PFSK-1 (cell line): ENCODE measurements around the gene ITGA11.

Experiments used
- FOXP2 ChIP-seq: optimal IDR thresholded peaks from 2 replicates; pipeline ENCODE3; 2011; ENCODE audit warnings: borderline replicate concordance, control low read depth, inconsistent platforms; ENCODE audit not compliant: insufficient read depth; ENCODE audit errors: extremely low read length, extremely low read depth
- POLR2AphosphoS5 ChIP-seq: IDR thresholded peaks from 2 replicates; pipeline ENCODE4 v1.6.1; 2012; ENCODE audit warnings: low read depth, mild to moderate bottlenecking, control low read depth, low read length, moderate library complexity
- REST ChIP-seq, 2 experiments: IDR thresholded peaks; 2 replicates each; pipeline versions ENCODE4 v1.6.1 to v1.8.0; 2011 to 2012; ENCODE audit warnings: low read depth in 2 of 2, low read length in 2 of 2, control low read depth in 1 of 2, inconsistent platforms in 1 of 2, mild to moderate bottlenecking in 1 of 2, moderate library complexity in 1 of 2; ENCODE audit not compliant: insufficient read depth in 1 of 2
- SIN3A ChIP-seq: IDR thresholded peaks from 2 replicates; pipeline ENCODE4 v1.6.1; 2012; ENCODE audit warnings: mild to moderate bottlenecking, low read length, moderate library complexity, borderline replicate concordance; ENCODE audit not compliant: insufficient read depth
- TAF1 ChIP-seq: IDR thresholded peaks from 2 replicates; pipeline ENCODE4 v1.6.1; 2012; ENCODE audit warnings: low read length, control low read depth, borderline replicate concordance; ENCODE audit not compliant: insufficient read depth

ITGA11 gene

GRCh38 chr15:68389936-68390817 lies 41.8 kb downstream of the ITGA11 start:
- TF ChIP-seq FOXP2 (peak; percentile 86), SIN3A (no peak), REST (IDR thresholded peaks at IDR 0.05; ENCODE audit: insufficient read depth in 1 of 2, low read depth in 2 of 2, low read length in 2 of 2) (peak in 1 of 2 experiments; percentile 23; a peak in 1 of 4 replicates)

GRCh38 chr15:68389041-68389930 lies 42.7 kb downstream of the ITGA11 start:
- no peak for TF ChIP-seq FOXP2
- TF ChIP-seq SIN3A: no peak
- TF ChIP-seq POLR2AphosphoS5: no peak
- TF ChIP-seq REST (IDR thresholded peaks at IDR 0.05; ENCODE audit: insufficient read depth in 1 of 2, low read depth in 2 of 2, low read length in 2 of 2): no peak
- TF ChIP-seq TAF1: no peak

GRCh38 chr15:68387381-68388143 lies 44.4 kb downstream of the ITGA11 start:
- TF ChIP-seq POLR2AphosphoS5 (no peak), SIN3A (no peak), TAF1 (no peak), REST (IDR thresholded peaks at IDR 0.05; ENCODE audit: insufficient read depth in 1 of 2, low read depth in 2 of 2, low read length in 2 of 2) (no peak), FOXP2 (no peak)

- TF ChIP-seq POLR2AphosphoS5 (no peak), FOXP2 (no peak), SIN3A (no peak), REST (IDR thresholded peaks at IDR 0.05; ENCODE audit: insufficient read depth in 1 of 2, low read depth in 2 of 2, low read length in 2 of 2) (no peak)
These were observed 45.2 kb downstream of the ITGA11 start for GRCh38 chr15:68386587-68387288.
